OCI-LY3 (cell line): Measurements from ENCODE around the gene KLB.
"Not testable (repeated sequence)": the region's sequence is repeated elsewhere in the genome, so short reads cannot be mapped to it uniquely, and the experiment has no call there.

Source experiments
- H2AFZ ChIP-seq: fragments of 200-600, 300-600 bp; shearing (Covaris generic); 2 replicates; pipeline ENCODE4 v1.6.0; 2014; ENCODE audit warnings: antibody characterized with exemption, low read depth, low read length
- H3K27ac ChIP-seq: fragments of 200-600, 300-600 bp; sonication (generic); 2 replicates; pipeline ENCODE4 v1.5.1; 2014; ENCODE audit warnings: mild to moderate bottlenecking, low read length, moderate library complexity, mixed read lengths
- H3K27me3 ChIP-seq: fragments of 200-600, 300-600 bp; sonication (generic); 2 replicates; pipeline ENCODE4 v1.6.1; 2014; ENCODE audit warnings: low read depth, low read length, mixed read lengths
- H3K36me3 ChIP-seq: fragments of 200-600, 300-600 bp; sonication (generic); replicated peaks from 2 replicates; pipeline ENCODE3; 2014; ENCODE audit warnings: low read depth, low read length, mixed read lengths
- H3K4me1 ChIP-seq: fragments of 300-600, 200-600 bp; sonication (generic); 2 replicates; pipeline ENCODE4 v1.6.1; 2014; ENCODE audit warnings: low read length, mixed read lengths
- H3K4me2 ChIP-seq: fragments of 200-600, 300-600 bp; sonication (generic); 2 replicates; pipeline ENCODE4 v1.6.1; 2014; ENCODE audit warnings: low read length, mixed read lengths
- H3K4me3 ChIP-seq: fragments of 300-600, 200-600 bp; sonication (generic); 2 replicates; pipeline ENCODE4 v1.5.1; 2014; ENCODE audit warnings: antibody characterized with exemption, mild to moderate bottlenecking, low read length, moderate library complexity
- H3K79me2 ChIP-seq: fragments of 300-600, 200-600 bp; shearing (Covaris generic); 2 replicates; pipeline ENCODE4 v1.6.1; 2014; ENCODE audit warnings: mild to moderate bottlenecking, low read length, mixed read lengths
- H3K9ac ChIP-seq: fragments of 300-600, 200-600 bp; shearing (Covaris generic); 2 replicates; pipeline ENCODE4 v1.6.0; 2014; ENCODE audit warnings: mild to moderate bottlenecking, low read length, moderate library complexity
- H3K9me3 ChIP-seq: fragments of 200-600, 300-600 bp; shearing (Covaris generic); 2 replicates; pipeline ENCODE4 v1.6.1; 2014; ENCODE audit warnings: low read length, mixed read lengths; ENCODE audit not compliant: insufficient read depth
- H4K20me1 ChIP-seq: fragments of 200-600, 300-600 bp; sonication (generic); 2 replicates; pipeline ENCODE4 v1.6.1; 2016; ENCODE audit warnings: low read length, mixed read lengths; ENCODE audit not compliant: insufficient read depth
- CTCF ChIP-seq: fragments of 200-600, 300-600 bp; sonication (generic); IDR thresholded peaks from 2 replicates; pipeline ENCODE4 v1.5.1; 2014; ENCODE audit warnings: antibody characterized with exemption, low read length, low read depth
- EZH2phosphoT487 ChIP-seq: fragments of 200-600 bp; shearing (Covaris generic); IDR thresholded peaks from 2 replicates; pipeline ENCODE4 v1.6.1; 2018; ENCODE audit warnings: antibody characterized with exemption, mixed run types, low read depth

The KLB gene

GRCh38 chr4:39415678-39416283 lies 9.1 kb downstream of the KLB start:
- H3K9ac ChIP-seq, result no peak overlapping the region
- no peak overlapping the region for H3K4me2 ChIP-seq
- no peak overlapping the region for H3K4me3 ChIP-seq
- TF ChIP-seq EZH2phosphoT487 (no peak), CTCF (no peak)
- H3K27ac ChIP-seq, result no peak overlapping the region
- no peaks in the 10 kb centered on the region for H4K20me1 ChIP-seq
- no peak overlapping the region for H2AFZ ChIP-seq
- no peaks in the 10 kb centered on the region for H3K27me3 ChIP-seq
- no peaks in the 10 kb centered on the region for H3K4me1 ChIP-seq
- no peaks in the 10 kb centered on the region for H3K9me3 ChIP-seq
- H3K79me2 ChIP-seq, result no peaks in the 10 kb centered on the region
- H3K36me3 ChIP-seq, result no peaks in the 10 kb centered on the region

GRCh38 chr4:39422247-39422646 lies 15.5 kb downstream of the KLB start:
- no peak for TF ChIP-seq EZH2phosphoT487
- no peak for TF ChIP-seq CTCF
- Histone ChIP-seq H4K20me1 (no peaks in the 10 kb centered on the region), H3K9ac (no peak overlapping the region), H3K4me1 (no peaks in the 10 kb centered on the region), H3K27ac (no peak overlapping the region), H3K9me3 (no peaks in the 10 kb centered on the region), H3K79me2 (no peaks in the 10 kb centered on the region), H3K4me2 (no peak overlapping the region), H3K36me3 (no peaks in the 10 kb centered on the region), H3K27me3 (no peaks in the 10 kb centered on the region), H3K4me3 (no peak overlapping the region), H2AFZ (no peak overlapping the region)

GRCh38 chr4:39425297-39425696 lies 18.6 kb downstream of the KLB start:
- not testable (repeated sequence) for H3K36me3 ChIP-seq, H3K79me2 ChIP-seq, H3K9me3 ChIP-seq, H3K27ac ChIP-seq, H3K4me1 ChIP-seq, H3K27me3 ChIP-seq, H3K4me2 ChIP-seq, H4K20me1 ChIP-seq, H3K9ac ChIP-seq, H2AFZ ChIP-seq, H3K4me3 ChIP-seq

GRCh38 chr4:39426728-39427127 lies 20.0 kb downstream of the KLB start:
- H3K36me3 ChIP-seq, result no peaks in the 10 kb centered on the region
- TF ChIP-seq CTCF (no peak), EZH2phosphoT487 (no peak)
- no peaks in the 10 kb centered on the region for H3K79me2 ChIP-seq

More at GRCh38 chr4:39426728-39427127, 20.0 kb downstream of the KLB start:
- Histone ChIP-seq H2AFZ (no peak overlapping the region), H3K27me3 (no peaks in the 10 kb centered on the region), H3K4me2 (no peak overlapping the region), H3K27ac (no peak overlapping the region), H3K9ac (no peak overlapping the region), H4K20me1 (no peaks in the 10 kb centered on the region), H3K4me1 (no peaks in the 10 kb centered on the region), H3K9me3 (no peaks in the 10 kb centered on the region), H3K4me3 (no peak overlapping the region)
